ENCODE measurements around the gene PGP. TPM values are rescaled to one million over a fixed set of nuclear protein-coding genes. Genes with fewer than 3 reads are reported as not detected.

The PGP gene
- polyA plus RNA-seq, 1 donor (not counting 4 experiments of a cell fraction or from before 2014, with no cell fraction given) = 10.3 TPM

- H3K4me2 ChIP-seq (ENCODE audit: control insufficient read depth, extremely low read depth, insufficient read depth, low read depth, low read length) = no peak overlapping the region
- no peaks in the 10 kb centered on the region for H3K79me2 ChIP-seq (ENCODE audit: control insufficient read depth, insufficient read depth, low read length)
- no peak for DNase-seq (ENCODE audit: low read depth, low spot score)
- H3K9ac ChIP-seq (ENCODE audit: control insufficient read depth, extremely low read depth, insufficient read depth, low read length) = no peak overlapping the region
- no peak overlapping the region for H2AFZ ChIP-seq (ENCODE audit: control insufficient read depth, low read length)
- TF ChIP-seq EZH2 (IDR thresholded peaks at IDR 0.05; ENCODE audit: low read length) (no peak), CTCF (optimal IDR thresholded peaks at IDR 0.05 in 1 of 3, IDR thresholded peaks at IDR 0.05 in 1 of 3, conservative IDR thresholded peaks at IDR 0.05 in 1 of 3; ENCODE audit: extremely low read depth in 1 of 3, insufficient read depth in 2 of 3, low read length in 3 of 3) (no peak)
- no peaks in the 10 kb centered on the region for H3K9me1 ChIP-seq (ENCODE audit: control insufficient read depth, extremely low read depth, insufficient read depth, low read length)
- H3K27me3 ChIP-seq (ENCODE audit: control insufficient read depth, extremely low read depth, insufficient read depth, low read length) = no peaks in the 10 kb centered on the region
- H3K4me3 ChIP-seq (ENCODE audit: control insufficient read depth in 2 of 3, extremely low read depth in 1 of 3, insufficient read depth in 2 of 3, low read depth in 1 of 3, low read length in 3 of 3) = no peak overlapping the region
- FAIRE-seq = no peak
- peaks cover 29 to 36% of the 10 kb centered on the region in 2 experiments for H3K36me3 ChIP-seq (ENCODE audit: control insufficient read depth in 2 of 2, extremely low read depth in 1 of 2, insufficient read depth in 2 of 2, low read length in 2 of 2)
- no peaks in the 10 kb centered on the region for H4K20me1 ChIP-seq (ENCODE audit: control insufficient read depth, extremely low read depth, insufficient read depth, low read length)
- no peak overlapping the region for H3K27ac ChIP-seq (ENCODE audit: control insufficient read depth, insufficient read depth, low read length)
- dilution Hi-C loops (cut with MboI; ENCODE audit: extremely low pct_ligation_motif_present, low sequenced_read_pairs) = no loop called here
- H3K4me1 ChIP-seq (ENCODE audit: control insufficient read depth, extremely low read depth, insufficient read depth, low read length) = no peaks in the 10 kb centered on the region
- H3K9me3 ChIP-seq (ENCODE audit: control insufficient read depth, low read depth, low read length) = no peaks in the 10 kb centered on the region
These were observed 41.3 kb downstream of the PGP start for GRCh38 chr16:2173366-2173765.

GRCh38 chr16:2172688-2173335, 41.8 kb downstream of the PGP start:
- H3K4me3 ChIP-seq (ENCODE audit: control insufficient read depth in 2 of 3, extremely low read depth in 1 of 3, insufficient read depth in 2 of 3, low read depth in 1 of 3, low read length in 3 of 3) = no peak overlapping the region
- H3K9me1 ChIP-seq (ENCODE audit: control insufficient read depth, extremely low read depth, insufficient read depth, low read length) = no peaks in the 10 kb centered on the region
- DNase-seq (ENCODE audit: low read depth, low spot score) = no peak
- no peak overlapping the region for H3K9ac ChIP-seq (ENCODE audit: control insufficient read depth, extremely low read depth, insufficient read depth, low read length)
- no peak overlapping the region for H3K27ac ChIP-seq (ENCODE audit: control insufficient read depth, insufficient read depth, low read length)
- no peaks in the 10 kb centered on the region for H3K9me3 ChIP-seq (ENCODE audit: control insufficient read depth, low read depth, low read length)
- no peak for FAIRE-seq
- peaks cover 35 to 41% of the 10 kb centered on the region in 2 experiments for H3K36me3 ChIP-seq (ENCODE audit: control insufficient read depth in 2 of 2, extremely low read depth in 1 of 2, insufficient read depth in 2 of 2, low read length in 2 of 2)
- TF ChIP-seq EZH2 (IDR thresholded peaks at IDR 0.05; ENCODE audit: low read length) (no peak), CTCF (optimal IDR thresholded peaks at IDR 0.05 in 1 of 3, IDR thresholded peaks at IDR 0.05 in 1 of 3, conservative IDR thresholded peaks at IDR 0.05 in 1 of 3; ENCODE audit: extremely low read depth in 1 of 3, insufficient read depth in 2 of 3, low read length in 3 of 3) (no peak)
- H3K4me1 ChIP-seq (ENCODE audit: control insufficient read depth, extremely low read depth, insufficient read depth, low read length) = no peaks in the 10 kb centered on the region
- H4K20me1 ChIP-seq (ENCODE audit: control insufficient read depth, extremely low read depth, insufficient read depth, low read length) = no peaks in the 10 kb centered on the region
- no peaks in the 10 kb centered on the region for H3K79me2 ChIP-seq (ENCODE audit: control insufficient read depth, insufficient read depth, low read length)
- no peak overlapping the region for H2AFZ ChIP-seq (ENCODE audit: control insufficient read depth, low read length)
- dilution Hi-C loops (cut with MboI; ENCODE audit: extremely low pct_ligation_motif_present, low sequenced_read_pairs) = no loop called here
- no peaks in the 10 kb centered on the region for H3K27me3 ChIP-seq (ENCODE audit: control insufficient read depth, extremely low read depth, insufficient read depth, low read length)
- no peak overlapping the region for H3K4me2 ChIP-seq (ENCODE audit: control insufficient read depth, extremely low read depth, insufficient read depth, low read depth, low read length)
